CD14-positive monocyte (primary cell): ENCODE data around the gene ZNF524. TPM values are rescaled to one million over a fixed set of nuclear protein-coding genes. Genes with fewer than 3 reads are reported as not detected.

ENCODE experiments used
- DNase-seq, 3 donors: peaks; one replicate each; pipeline ENCODE4 v3.0.0-alpha.2; 2011 to 2022
- H2AFZ ChIP-seq: 2 replicates; pipeline ENCODE4 v1.6.0; 2012; ENCODE audit warnings: mild to moderate bottlenecking, low read depth, low read length, inconsistent platforms; ENCODE audit not compliant: insufficient read depth, poor library complexity, severe bottlenecking
- H3K27ac ChIP-seq, 2 donors: 1 replicate in 1 of 2; 2 replicates in 1 of 2; pipeline ENCODE4 v1.5.1; 2012 to 2013; ENCODE audit warnings: low read length in 2 of 2, control low read depth in 1 of 2, inconsistent platforms in 1 of 2, low read depth in 1 of 2, mild to moderate bottlenecking in 1 of 2
- H3K27me3 ChIP-seq, 2 donors: one replicate each; pipeline versions ENCODE4 v1.6.0 to v1.6.1; 2011 to 2013; ENCODE audit warnings: low read length in 2 of 2; ENCODE audit not compliant: control insufficient read depth in 2 of 2, insufficient read depth in 2 of 2
- H3K36me3 ChIP-seq, 2 donors: replicated peaks in 1 of 2; 1 replicate in 1 of 2; 2 replicates in 1 of 2; pipeline versions ENCODE4 v1.5.1 to v1.6.1; 2012 to 2013; ENCODE audit warnings: low read length in 2 of 2, control low read depth in 1 of 2, inconsistent platforms in 1 of 2, mild to moderate bottlenecking in 1 of 2; ENCODE audit not compliant: insufficient read depth in 2 of 2, control insufficient read depth in 1 of 2
- H3K4me1 ChIP-seq, 2 donors: 1 replicate in 1 of 2; 2 replicates in 1 of 2; pipeline versions ENCODE4 v1.5.1 to v1.6.1; 2012 to 2013; ENCODE audit warnings: low read length in 2 of 2, control low read depth in 1 of 2, inconsistent platforms in 1 of 2, mild to moderate bottlenecking in 1 of 2, moderate library complexity in 1 of 2; ENCODE audit not compliant: insufficient read depth in 2 of 2, control insufficient read depth in 1 of 2
- H3K4me2 ChIP-seq: replicated peaks from 2 replicates; pipeline ENCODE3; 2012; ENCODE audit warnings: low read length, moderate library complexity, mild to moderate bottlenecking; ENCODE audit not compliant: poor library complexity, severe bottlenecking; ENCODE audit errors: extremely low read depth
- H3K4me3 ChIP-seq, 3 experiments: fragments of 200-600 bp in 1 of 3; sonication (generic) in 1 of 3; replicated peaks in 1 of 3; 1 replicate in 2 of 3; 2 replicates in 1 of 3; pipeline ENCODE4 v1.5.1; 2011 to 2013; ENCODE audit warnings: low read length in 3 of 3, mild to moderate bottlenecking in 3 of 3, control low read depth in 2 of 3, low read depth in 2 of 3, inconsistent platforms in 1 of 3, moderate library complexity in 1 of 3
- H3K79me2 ChIP-seq: 2 replicates; pipeline ENCODE4 v1.6.0; 2012; ENCODE audit warnings: mild to moderate bottlenecking, control low read depth, inconsistent platforms, low read length, moderate library complexity; ENCODE audit not compliant: insufficient read depth
- H3K9ac ChIP-seq: 2 replicates; pipeline ENCODE4 v1.6.0; 2017; ENCODE audit warnings: low read length, mild to moderate bottlenecking; ENCODE audit not compliant: insufficient read depth, poor library complexity, severe bottlenecking
- H3K9me3 ChIP-seq, 2 donors: replicated peaks in 1 of 2; 1 replicate in 1 of 2; 2 replicates in 1 of 2; pipeline versions ENCODE4 v1.5.1 to v1.6.1; 2012 to 2013; ENCODE audit warnings: low read length in 2 of 2, control low read depth in 1 of 2; ENCODE audit not compliant: control insufficient read depth in 1 of 2, insufficient read depth in 1 of 2
- H4K20me1 ChIP-seq: 2 replicates; pipeline ENCODE4 v1.6.0; 2012; ENCODE audit warnings: mild to moderate bottlenecking, low read length, control low read depth, moderate library complexity; ENCODE audit not compliant: insufficient read depth
- H3K27ac Mint-ChIP-seq, 7 donors: one replicate each; pipeline ENCODE4 v1.8.0; 2020; ENCODE audit warnings: mild to moderate bottlenecking in 7 of 7, mixed read lengths in 7 of 7, moderate library complexity in 6 of 7, inconsistent platforms in 2 of 7
- H3K27me3 Mint-ChIP-seq, 3 donors: one replicate each; pipeline ENCODE4 v1.8.0; 2021 to 2022; ENCODE audit warnings: low read depth in 3 of 3, mild to moderate bottlenecking in 3 of 3, mixed read lengths in 3 of 3, moderate library complexity in 3 of 3, inconsistent platforms in 1 of 3
- H3K36me3 Mint-ChIP-seq, 2 donors: one replicate each; pipeline ENCODE4 v1.8.0; 2020; ENCODE audit warnings: mixed read lengths in 2 of 2, inconsistent platforms in 1 of 2, mild to moderate bottlenecking in 1 of 2
- H3K4me1 Mint-ChIP-seq: one replicate; pipeline ENCODE4 v1.8.0; 2020; ENCODE audit warnings: mild to moderate bottlenecking, mixed read lengths
- H3K4me3 Mint-ChIP-seq, 2 donors: one replicate each; pipeline ENCODE4 v1.8.0; 2020; ENCODE audit warnings: mild to moderate bottlenecking in 2 of 2, mixed read lengths in 2 of 2, moderate library complexity in 1 of 2
- H3K9me3 Mint-ChIP-seq, 7 donors: one replicate each; pipeline ENCODE4 v1.8.0; 2020 to 2022; ENCODE audit warnings: mixed read lengths in 7 of 7, mild to moderate bottlenecking in 6 of 7, moderate library complexity in 6 of 7, inconsistent platforms in 2 of 7
- CTCF ChIP-seq: fragments of 200-600 bp; IDR thresholded peaks from one replicate; pipeline ENCODE4 v1.8.0; 2022; ENCODE audit warnings: antibody characterized with exemption, mild to moderate bottlenecking
- WGBS: methylation state at CpG from one replicate; pipeline ENCODE4 v1.1.5; 2013; ENCODE audit warnings: missing lambda C conversion rate; ENCODE audit not compliant: insufficient coverage; 5-methylcytosine and 5-hydroxymethylcytosine counted together
- intact Hi-C, 2 donors: fragments of 100-400 bp; cut with micrococcal nuclease; formaldehyde crosslinking; loops; one replicate each; pipeline versions ENCODE4 v1.15.0 to v1.15.1; 2023
- polyA plus RNA-seq, 3 donors: library from polyadenylated mRNA; depleted of rRNA in 1 of 3; unstranded in 2 of 3; stranded (reverse) in 1 of 3; fragments of 300-500 nt in 2 of 3; fragments of >200 nt in 1 of 3; fragmentation: Illumina TruSeq in 2 of 3; gene quantifications; 1 replicate in 2 of 3; 2 replicates in 1 of 3; pipeline ENCODE4 v1.2.3, GENCODE V29; 2012 to 2021

Gene ZNF524
- polyA plus RNA-seq, 3 donors = 27.9 to 45.7 (median 41.8) TPM

- Histone ChIP-seq H3K36me3 (no peaks in the 10 kb centered on the region), H3K27me3 (no peaks in the 10 kb centered on the region), H3K27ac (no peak overlapping the region), H3K9me3 (peaks cover 0 to 3% of the 10 kb centered on the region in 2 donors), H4K20me1 (no peaks in the 10 kb centered on the region), H3K9ac (no peak overlapping the region), H3K79me2 (no peaks in the 10 kb centered on the region), H3K4me3 (no peak overlapping the region), H3K4me2 (no peak overlapping the region), H2AFZ (no peak overlapping the region), H3K4me1 (no peaks in the 10 kb centered on the region)
- Mint-ChIP-seq H3K36me3 (no peaks in the 10 kb centered on the region), H3K27me3 (peaks cover 3 to 5% (median 5%) of the 10 kb centered on the region in 3 donors), H3K4me1 (peaks cover 2% of the 10 kb centered on the region), H3K4me3 (no peak overlapping the region), H3K9me3 (peaks cover 0 to 6% (median 5%) of the 10 kb centered on the region in 7 donors), H3K27ac (no peak overlapping the region)
- intact Hi-C loops = no loop called here
- 85% methylated on average over 5 of the region's 9 CpGs for WGBS
- no peak for TF ChIP-seq CTCF
- no peak for DNase-seq
Measured at GRCh38 chr19:55559684-55560083, 40.4 kb upstream of the ZNF524 start.

GRCh38 chr19:55563261-55563690, 36.8 kb upstream of the ZNF524 start:
- Mint-ChIP-seq H3K4me3 (no peak overlapping the region), H3K4me1 (no peaks in the 10 kb centered on the region), H3K9me3 (peaks cover 0 to 8% (median 5%) of the 10 kb centered on the region in 7 donors), H3K36me3 (no peaks in the 10 kb centered on the region), H3K27ac (peak overlapping the region in 1 of 7 donors; percentile 0), H3K27me3 (peaks cover 3 to 7% (median 4%) of the 10 kb centered on the region in 3 donors)
- Histone ChIP-seq H3K27ac (no peak overlapping the region), H3K4me1 (no peaks in the 10 kb centered on the region), H3K4me2 (no peak overlapping the region), H3K27me3 (no peaks in the 10 kb centered on the region), H3K9me3 (peaks cover 0 to 3% of the 10 kb centered on the region in 2 donors), H4K20me1 (no peaks in the 10 kb centered on the region), H2AFZ (no peak overlapping the region), H3K9ac (no peak overlapping the region), H3K79me2 (no peaks in the 10 kb centered on the region), H3K36me3 (no peaks in the 10 kb centered on the region), H3K4me3 (no peak overlapping the region)
- no peak for TF ChIP-seq CTCF
- intact Hi-C loops = no loop called here
- 85% methylated on average over 10 of the region's 12 CpGs for WGBS
- DNase-seq = no peak
